ENCODE results near the gene ZNF543.

Gene ZNF543

GRCh38 chr19:57366776-57367175 is 46.5 kb downstream of the ZNF543 start:
- TF ChIP-seq TAF1 (IDR thresholded peaks at IDR 0.05; ENCODE audit: borderline replicate concordance, insufficient read depth, low read length): no peak
- TF ChIP-seq, protein P1, sequence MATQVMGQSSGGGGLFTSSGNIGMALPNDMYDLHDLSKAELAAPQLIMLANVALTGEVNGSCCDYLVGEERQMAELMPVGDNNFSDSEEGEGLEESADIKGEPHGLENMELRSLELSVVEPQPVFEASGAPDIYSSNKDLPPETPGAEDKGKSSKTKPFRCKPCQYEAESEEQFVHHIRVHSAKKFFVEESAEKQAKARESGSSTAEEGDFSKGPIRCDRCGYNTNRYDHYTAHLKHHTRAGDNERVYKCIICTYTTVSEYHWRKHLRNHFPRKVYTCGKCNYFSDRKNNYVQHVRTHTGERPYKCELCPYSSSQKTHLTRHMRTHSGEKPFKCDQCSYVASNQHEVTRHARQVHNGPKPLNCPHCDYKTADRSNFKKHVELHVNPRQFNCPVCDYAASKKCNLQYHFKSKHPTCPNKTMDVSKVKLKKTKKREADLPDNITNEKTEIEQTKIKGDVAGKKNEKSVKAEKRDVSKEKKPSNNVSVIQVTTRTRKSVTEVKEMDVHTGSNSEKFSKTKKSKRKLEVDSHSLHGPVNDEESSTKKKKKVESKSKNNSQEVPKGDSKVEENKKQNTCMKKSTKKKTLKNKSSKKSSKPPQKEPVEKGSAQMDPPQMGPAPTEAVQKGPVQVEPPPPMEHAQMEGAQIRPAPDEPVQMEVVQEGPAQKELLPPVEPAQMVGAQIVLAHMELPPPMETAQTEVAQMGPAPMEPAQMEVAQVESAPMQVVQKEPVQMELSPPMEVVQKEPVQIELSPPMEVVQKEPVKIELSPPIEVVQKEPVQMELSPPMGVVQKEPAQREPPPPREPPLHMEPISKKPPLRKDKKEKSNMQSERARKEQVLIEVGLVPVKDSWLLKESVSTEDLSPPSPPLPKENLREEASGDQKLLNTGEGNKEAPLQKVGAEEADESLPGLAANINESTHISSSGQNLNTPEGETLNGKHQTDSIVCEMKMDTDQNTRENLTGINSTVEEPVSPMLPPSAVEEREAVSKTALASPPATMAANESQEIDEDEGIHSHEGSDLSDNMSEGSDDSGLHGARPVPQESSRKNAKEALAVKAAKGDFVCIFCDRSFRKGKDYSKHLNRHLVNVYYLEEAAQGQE (IDR thresholded peaks at IDR 0.05; ENCODE audit: insufficient read depth in 1 of 2, low read depth in 2 of 2, low read length in 2 of 2): no peak
- TF ChIP-seq SIN3A (IDR thresholded peaks at IDR 0.05; ENCODE audit: borderline replicate concordance, insufficient read depth, low read length): no peak
- TF ChIP-seq FOXP2 (optimal IDR thresholded peaks at IDR 0.05; ENCODE audit: borderline replicate concordance, extremely low read depth, extremely low read length, insufficient read depth): no peak
- TF ChIP-seq POLR2AphosphoS5 (IDR thresholded peaks at IDR 0.05; ENCODE audit: low read depth, low read length): no peak

GRCh38 chr19:57374179-57374578 is 53.9 kb downstream of the ZNF543 start:
- TF ChIP-seq TAF1 (IDR thresholded peaks at IDR 0.05; ENCODE audit: borderline replicate concordance, insufficient read depth, low read length) (no peak), FOXP2 (optimal IDR thresholded peaks at IDR 0.05; ENCODE audit: borderline replicate concordance, extremely low read depth, extremely low read length, insufficient read depth) (no peak), POLR2AphosphoS5 (IDR thresholded peaks at IDR 0.05; ENCODE audit: low read depth, low read length) (no peak), SIN3A (IDR thresholded peaks at IDR 0.05; ENCODE audit: borderline replicate concordance, insufficient read depth, low read length) (no peak)
- TF ChIP-seq, protein P1 (IDR thresholded peaks at IDR 0.05; ENCODE audit: insufficient read depth in 1 of 2, low read depth in 2 of 2, low read length in 2 of 2): no peak

GRCh38 chr19:57376151-57376550 is 55.9 kb downstream of the ZNF543 start:
- TF ChIP-seq, protein P1 (IDR thresholded peaks at IDR 0.05; ENCODE audit: insufficient read depth in 1 of 2, low read depth in 2 of 2, low read length in 2 of 2): no peak
- TF ChIP-seq SIN3A (IDR thresholded peaks at IDR 0.05; ENCODE audit: borderline replicate concordance, insufficient read depth, low read length) (no peak), FOXP2 (optimal IDR thresholded peaks at IDR 0.05; ENCODE audit: borderline replicate concordance, extremely low read depth, extremely low read length, insufficient read depth) (no peak), POLR2AphosphoS5 (IDR thresholded peaks at IDR 0.05; ENCODE audit: low read depth, low read length) (no peak), TAF1 (IDR thresholded peaks at IDR 0.05; ENCODE audit: borderline replicate concordance, insufficient read depth, low read length) (no peak)

GRCh38 chr19:57377498-57378146 is 57.4 kb downstream of the ZNF543 start:
- no peak for TF ChIP-seq SIN3A (IDR thresholded peaks at IDR 0.05; ENCODE audit: borderline replicate concordance, insufficient read depth, low read length)
- no peak for TF ChIP-seq FOXP2 (optimal IDR thresholded peaks at IDR 0.05; ENCODE audit: borderline replicate concordance, extremely low read depth, extremely low read length, insufficient read depth)
- no peak for TF ChIP-seq POLR2AphosphoS5 (IDR thresholded peaks at IDR 0.05; ENCODE audit: low read depth, low read length)
- TF ChIP-seq, protein P1 (IDR thresholded peaks at IDR 0.05; ENCODE audit: insufficient read depth in 1 of 2, low read depth in 2 of 2, low read length in 2 of 2): no peak
- TF ChIP-seq TAF1 (IDR thresholded peaks at IDR 0.05; ENCODE audit: borderline replicate concordance, insufficient read depth, low read length): no peak
